Esophagus squamous epithelium (tissue), 5 donors: ENCODE measurements around the gene SGCE. TPM values are rescaled to one million over a fixed set of nuclear protein-coding genes. Genes with fewer than 3 reads are reported as not detected.

Source experiments
- DNase-seq: peaks from one replicate; lab custom pipeline; 2025; lab: John Stamatoyannopoulos, UW
- H3K27ac ChIP-seq, 4 donors: fragments of 200-600 bp; sonication (generic); one replicate each; pipeline ENCODE4 v1.5.1; 2016 to 2019; ENCODE audit warnings: mild to moderate bottlenecking in 1 of 4
- H3K27me3 ChIP-seq, 4 donors: fragments of 200-600 bp; sonication (generic); 1 replicate in 3 of 4; 2 replicates in 1 of 4; pipeline versions ENCODE4 v1.5.1 to v1.6.0; 2017 to 2021; ENCODE audit warnings: antibody characterized with exemption in 1 of 4
- H3K36me3 ChIP-seq, 3 donors: fragments of 200-600 bp; sonication (generic); one replicate each; pipeline ENCODE4 v1.5.1; 2016 to 2019
- H3K4me1 ChIP-seq, 3 donors: fragments of 200-600 bp; sonication (generic); one replicate each; pipeline ENCODE4 v1.5.1; 2017 to 2019
- H3K4me3 ChIP-seq, 4 donors: fragments of 200-600 bp; sonication (generic); 1 replicate in 3 of 4; 2 replicates in 1 of 4; pipeline ENCODE4 v1.5.1; 2016 to 2019; ENCODE audit warnings: mild to moderate bottlenecking in 2 of 4, moderate library complexity in 1 of 4
- H3K9me3 ChIP-seq, 3 donors: fragments of 200-600 bp; sonication (generic); one replicate each; pipeline ENCODE4 v1.5.1; 2016 to 2019
- CTCF ChIP-seq, 6 experiments: fragments of 450-650 bp in 4 of 6; fragments of 200-600 bp in 2 of 6; sonication (generic) in 2 of 6; IDR thresholded peaks; one replicate each; pipeline ENCODE4 v1.5.1; 2016 to 2019; ENCODE audit warnings: antibody characterized with exemption in 6 of 6, mild to moderate bottlenecking in 4 of 6, moderate library complexity in 4 of 6
- POLR2A ChIP-seq, 4 donors: fragments of 450-650 bp; IDR thresholded peaks; one replicate each; pipeline ENCODE4 v1.6.1; 2017; ENCODE audit warnings: antibody characterized with exemption in 4 of 4, mild to moderate bottlenecking in 4 of 4, moderate library complexity in 3 of 4
- WGBS, 2 donors: methylation state at CpG; one replicate each; pipeline ENCODE4 v1.1.5; 2018; 5-methylcytosine and 5-hydroxymethylcytosine counted together
- intact Hi-C: fragments of 100-400 bp; cut with DNase I; formaldehyde crosslinking; loops from one replicate; pipeline ENCODE4 v1.15.0; 2022
- total RNA-seq, 4 donors: library from RNA; depleted of rRNA; stranded (reverse); fragments of >200 nt; gene quantifications; one replicate each; pipeline ENCODE4 v1.1.0, GENCODE V29; 2016
- donor health status: DM: yes; HTN: yes; CAD: no.

The SGCE gene
- total RNA-seq, 4 donors from 2014 or later = 0.38 to 44.8 (median 13.2) TPM

- H3K27ac ChIP-seq = no peak overlapping the region
- H3K4me3 ChIP-seq = no peak overlapping the region
- no peaks in the 10 kb centered on the region for H3K9me3 ChIP-seq
- DNase-seq = no peak
- peaks cover 0 to 35% (median 0%) of the 10 kb centered on the region in 4 donors for H3K27me3 ChIP-seq
- intact Hi-C loops = no loop called here
- TF ChIP-seq POLR2A (IDR thresholded peaks at IDR 0.05) (no peak), CTCF (IDR thresholded peaks at IDR 0.05) (no peak)
- WGBS, 2 donors = 40 to 57% methylated on average over 3 of the region's 3 CpGs
- no peaks in the 10 kb centered on the region for H3K4me1 ChIP-seq
- no peaks in the 10 kb centered on the region for H3K36me3 ChIP-seq
Observed at GRCh38 chr7:94643771-94644545, 12.0 kb downstream of the SGCE start.

DNA sequence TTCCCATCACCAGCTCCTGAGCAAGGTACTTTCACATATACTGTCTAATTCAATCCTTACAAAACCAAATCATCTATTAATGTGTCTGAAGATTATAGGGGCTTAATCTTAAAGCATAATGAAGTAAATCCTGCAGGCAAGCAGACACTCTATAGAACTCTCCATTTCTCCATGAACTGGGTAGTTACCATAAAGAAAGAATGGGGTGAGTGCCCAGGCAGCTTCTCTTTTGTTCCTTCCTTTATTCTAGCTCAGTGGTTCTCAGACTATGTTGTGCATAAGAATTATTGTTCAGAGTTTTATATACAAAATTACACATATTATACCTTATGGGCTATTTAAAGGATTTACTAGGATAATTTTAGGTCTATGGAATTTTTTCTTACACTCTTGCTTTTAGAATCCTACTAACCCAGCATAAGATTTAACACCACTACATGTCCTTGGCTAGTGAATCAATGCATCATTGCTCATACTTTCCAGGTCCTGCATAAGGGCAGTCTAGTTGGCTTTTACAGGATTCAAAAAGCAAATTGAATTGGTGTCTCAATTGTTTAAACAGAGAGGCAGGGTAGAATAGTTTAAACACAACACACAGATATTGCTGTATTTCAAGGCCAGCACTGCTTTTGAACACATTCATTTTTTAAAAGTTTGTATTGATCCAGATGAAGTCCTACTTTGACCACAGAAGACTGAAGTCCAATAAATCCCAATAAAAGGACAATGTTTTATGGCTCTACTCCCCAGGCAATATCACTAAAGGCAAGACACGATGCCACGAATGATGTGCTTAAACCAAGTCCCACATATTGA is 12.9 kb downstream of the SGCE start:
- no peak for DNase-seq
- no peak overlapping the region for H3K27ac ChIP-seq
- TF ChIP-seq POLR2A (IDR thresholded peaks at IDR 0.05) = no peak
- TF ChIP-seq CTCF (IDR thresholded peaks at IDR 0.05) = no peak
- intact Hi-C loops = no loop called here
- no peaks in the 10 kb centered on the region for H3K36me3 ChIP-seq
- 82% methylated on average over 2 of the region's 2 CpGs for WGBS, 2 donors
- H3K9me3 ChIP-seq = no peaks in the 10 kb centered on the region
- H3K4me1 ChIP-seq = no peaks in the 10 kb centered on the region
- H3K27me3 ChIP-seq = peaks cover 0 to 27% (median 0%) of the 10 kb centered on the region in 4 donors
- no peak overlapping the region for H3K4me3 ChIP-seq

DNA sequence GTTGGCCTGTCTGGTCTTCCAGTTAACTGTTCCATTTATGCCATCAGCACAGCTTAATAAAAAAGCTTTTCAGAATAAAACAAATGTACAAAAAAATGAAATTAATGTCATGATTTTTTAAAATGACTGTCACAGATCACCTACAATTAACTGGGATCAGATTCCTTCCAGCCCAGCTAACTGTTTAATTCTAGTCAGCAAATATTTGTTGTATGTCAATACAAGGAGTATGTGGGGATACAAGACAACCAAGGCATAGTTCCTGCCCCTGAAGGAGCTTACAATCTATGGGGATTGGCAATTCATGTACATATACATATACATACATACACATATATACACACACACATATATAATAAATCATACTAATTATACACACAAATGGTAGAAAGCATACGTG is 16.5 kb downstream of the SGCE start:
- DNase-seq = no peak
- TF ChIP-seq CTCF (IDR thresholded peaks at IDR 0.05) (no peak), POLR2A (IDR thresholded peaks at IDR 0.05) (no peak)

DNA sequence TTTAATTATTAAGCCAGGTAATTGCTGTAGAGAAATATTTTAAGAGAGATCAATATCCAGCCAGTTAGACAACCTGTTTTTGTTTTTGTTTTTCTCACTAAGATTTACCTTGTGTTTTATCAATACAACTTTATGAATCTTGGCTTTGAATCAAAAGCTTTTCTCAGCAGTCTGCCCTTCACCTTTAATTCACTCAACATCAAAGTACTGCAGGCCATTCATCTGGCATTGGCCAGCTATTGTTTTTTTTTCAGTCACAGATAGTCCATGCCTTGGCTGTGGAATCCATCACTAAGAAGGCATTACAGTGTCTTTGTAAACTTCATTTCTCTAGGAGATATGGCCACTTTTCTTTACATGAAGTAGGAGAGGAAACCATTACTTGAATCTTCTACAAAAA is 20.2 kb downstream of the SGCE start:
- no peak overlapping the region for H3K4me3 ChIP-seq
- no peaks in the 10 kb centered on the region for H3K27me3 ChIP-seq
- no peak overlapping the region for H3K27ac ChIP-seq
- TF ChIP-seq POLR2A (IDR thresholded peaks at IDR 0.05) (no peak), CTCF (IDR thresholded peaks at IDR 0.05) (no peak)
- H3K4me1 ChIP-seq = no peaks in the 10 kb centered on the region
- intact Hi-C loops = no loop called here
- no peak for DNase-seq
- no peaks in the 10 kb centered on the region for H3K36me3 ChIP-seq
- H3K9me3 ChIP-seq = no peaks in the 10 kb centered on the region

More for the DNA sequence above, 16.5 kb downstream of the SGCE start:
- no peaks in the 10 kb centered on the region for H3K27me3 ChIP-seq
- WGBS, 2 donors = 86 to 100% methylated on average over 1 of the region's 1 CpG
- no peaks in the 10 kb centered on the region for H3K36me3 ChIP-seq
- H3K4me1 ChIP-seq = no peaks in the 10 kb centered on the region
- no peak overlapping the region for H3K4me3 ChIP-seq
- H3K9me3 ChIP-seq = no peaks in the 10 kb centered on the region
- intact Hi-C loops = no loop called here
- H3K27ac ChIP-seq = no peak overlapping the region

DNA sequence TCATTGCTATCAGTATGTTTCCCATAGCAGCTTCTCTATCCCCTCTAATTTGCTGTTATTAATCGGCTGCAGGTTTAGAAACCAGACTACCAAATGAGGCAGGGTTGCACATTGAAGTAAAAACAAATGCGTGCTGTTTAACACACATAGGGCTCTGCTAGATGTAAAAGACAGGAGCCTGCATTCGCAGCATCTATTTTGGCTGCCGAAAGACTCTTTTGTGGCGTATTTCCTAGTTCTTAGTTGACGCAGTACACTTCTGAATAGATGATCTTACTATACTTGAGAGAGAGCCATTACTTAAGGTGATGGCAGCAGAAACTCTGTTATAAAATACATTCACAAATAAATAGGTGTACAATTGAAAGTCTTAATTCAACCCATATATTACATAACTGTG is 21.4 kb downstream of the SGCE start:
- no peak overlapping the region for H3K27ac ChIP-seq
- TF ChIP-seq POLR2A (IDR thresholded peaks at IDR 0.05) = no peak
- no peak for TF ChIP-seq CTCF (IDR thresholded peaks at IDR 0.05)
- DNase-seq = no peak
- no peaks in the 10 kb centered on the region for H3K9me3 ChIP-seq
- WGBS, 2 donors = 86 to 89% methylated on average over 6 of the region's 6 CpGs
- H3K27me3 ChIP-seq = no peaks in the 10 kb centered on the region
- H3K4me1 ChIP-seq = no peaks in the 10 kb centered on the region
- intact Hi-C loops = no loop called here
- no peaks in the 10 kb centered on the region for H3K36me3 ChIP-seq
- H3K4me3 ChIP-seq = no peak overlapping the region
